K562 (cell line): ENCODE measurements around the gene SMYD2. TPM values are rescaled to one million over a fixed set of nuclear protein-coding genes. Genes with fewer than 3 reads are reported as not detected.

ENCODE experiments used
- BHLHE40 ChIP-seq: IDR thresholded peaks from 2 replicates; pipeline ENCODE4 v1.6.1; 2011; ENCODE audit warnings: low read length, improper control_type of control experiment
- CBFB ChIP-seq: sonication (generic); formaldehyde crosslinking; IDR thresholded peaks from 2 replicates; pipeline ENCODE4 v1.4.0; 2020; ENCODE audit warnings: mild to moderate bottlenecking, missing genetic modification reagents
- CBX3 ChIP-seq, 2 experiments: IDR thresholded peaks; 1 replicate in 1 of 2; 2 replicates in 1 of 2; pipeline ENCODE4 v1.6.1; 2012; ENCODE audit warnings: inconsistent platforms in 2 of 2, low read length in 2 of 2, borderline replicate concordance in 1 of 2, control low read depth in 1 of 2
- HDAC1 ChIP-seq, 2 experiments: fragments of 450-650 bp; IDR thresholded peaks; 2 replicates each; pipeline ENCODE4 v1.6.1; 2016 to 2017; ENCODE audit warnings: inconsistent platforms in 1 of 2, mild to moderate bottlenecking in 1 of 2, moderate library complexity in 1 of 2
- HDAC2 ChIP-seq: fragments of 450-650 bp; IDR thresholded peaks from 2 replicates; pipeline ENCODE4 v1.6.1; 2016; ENCODE audit warnings: mild to moderate bottlenecking
- HNRNPUL1 ChIP-seq: fragments of 200-400 bp; formaldehyde crosslinking; IDR thresholded peaks from 2 replicates; pipeline ENCODE4 v1.6.1; 2017; ENCODE audit warnings: low read length
- KDM5B ChIP-seq: fragments of 200-600 bp; sonication (generic); IDR thresholded peaks from 2 replicates; pipeline ENCODE4 v1.6.1; 2012; ENCODE audit warnings: low read depth, mild to moderate bottlenecking, moderate library complexity, low read length, control low read depth, inconsistent platforms; ENCODE audit not compliant: insufficient replicate concordance
- KLF13 ChIP-seq: fragments of 450-650 bp; IDR thresholded peaks from 2 replicates; pipeline ENCODE4 v1.6.1; 2016; ENCODE audit warnings: missing genetic modification characterization, low read depth, mild to moderate bottlenecking, missing compliant biosample characterization, moderate library complexity, borderline replicate concordance
- LCOR ChIP-seq: sonication (generic); formaldehyde crosslinking; IDR thresholded peaks from 2 replicates; pipeline ENCODE4 v1.8.0; 2022; ENCODE audit warnings: mild to moderate bottlenecking, missing genetic modification reagents
- NONO ChIP-seq, 2 experiments: fragments of 200-400 bp in 1 of 2; fragments of 450-650 bp in 1 of 2; formaldehyde crosslinking in 1 of 2; IDR thresholded peaks; 2 replicates each; pipeline ENCODE4 v1.6.1; 2017; ENCODE audit warnings: low read depth in 2 of 2, mild to moderate bottlenecking in 2 of 2, moderate library complexity in 2 of 2, low read length in 1 of 2
- NR2C2 ChIP-seq, 2 experiments: fragments of 200-800 bp in 1 of 2; sonication (Bioruptor generic) in 1 of 2; sonication (generic) in 1 of 2; formaldehyde crosslinking in 1 of 2; IDR thresholded peaks; 2 replicates each; pipeline versions ENCODE4 v1.6.1 to v1.8.0; 2016 to 2022; ENCODE audit warnings: mild to moderate bottlenecking in 1 of 2, missing compliant biosample characterization in 1 of 2, missing genetic modification characterization in 1 of 2, missing genetic modification reagents in 1 of 2
- POLR2G ChIP-seq: fragments of 200-400 bp; formaldehyde crosslinking; IDR thresholded peaks from 2 replicates; pipeline ENCODE4 v1.6.1; 2017; ENCODE audit warnings: low read depth, mild to moderate bottlenecking, antibody characterized with exemption, low read length, moderate library complexity
- PPARD ChIP-seq: fragments of 250-450 bp; sonication (Bioruptor Pico); IDR thresholded peaks from 2 replicates; pipeline ENCODE4 v1.8.0; 2022; ENCODE audit warnings: inconsistent platforms, mild to moderate bottlenecking, moderate library complexity
- RBBP5 ChIP-seq: fragments of 200-600 bp; sonication (generic); IDR thresholded peaks from 2 replicates; pipeline ENCODE4 v1.6.1; 2012; ENCODE audit warnings: borderline replicate concordance, mild to moderate bottlenecking, low read length, control low read depth, inconsistent platforms; ENCODE audit not compliant: insufficient read depth, poor library complexity, severe bottlenecking
- RCOR1 ChIP-seq, 2 experiments: IDR thresholded peaks; 2 replicates each; pipeline ENCODE4 v1.6.1; 2012; ENCODE audit warnings: low read depth in 2 of 2, low read length in 2 of 2, borderline replicate concordance in 1 of 2, improper control_type of control experiment in 1 of 2
- SAFB ChIP-seq: fragments of 200-400 bp; formaldehyde crosslinking; IDR thresholded peaks from 2 replicates; pipeline ENCODE4 v1.6.1; 2017; ENCODE audit warnings: low read depth, low read length, borderline replicate concordance
- SIN3A ChIP-seq, 2 experiments: fragments of 150-350 bp in 1 of 2; IDR thresholded peaks; 2 replicates each; pipeline ENCODE4 v1.6.1; 2011 to 2016; ENCODE audit warnings: borderline replicate concordance in 2 of 2, low read depth in 2 of 2, low read length in 2 of 2, mild to moderate bottlenecking in 2 of 2, moderate library complexity in 2 of 2; ENCODE audit not compliant: control insufficient read depth in 1 of 2
- SUPT5H ChIP-seq: fragments of 450-650 bp; IDR thresholded peaks from 2 replicates; pipeline ENCODE4 v1.6.1; 2016
- YY1 ChIP-seq, 3 experiments: IDR thresholded peaks; 2 replicates each; pipeline ENCODE4 v1.6.1; 2011; ENCODE audit warnings: low read length in 2 of 3, mild to moderate bottlenecking in 2 of 3, moderate library complexity in 2 of 3, borderline replicate concordance in 1 of 3, control low read depth in 1 of 3, low read depth in 1 of 3; ENCODE audit not compliant: insufficient read depth in 3 of 3, insufficient replicate concordance in 2 of 3, control insufficient read depth in 1 of 3, insufficient read length in 1 of 3; ENCODE audit errors: extremely low read depth in 1 of 3
- ZFX ChIP-seq: sonication (generic); formaldehyde crosslinking; IDR thresholded peaks from 2 replicates; pipeline ENCODE4 v1.8.0; 2022; ENCODE audit warnings: mild to moderate bottlenecking, missing genetic modification reagents, moderate library complexity
- polyA plus RNA-seq, 8 experiments: library from polyadenylated mRNA; depleted of rRNA in 4 of 8; stranded (reverse) in 5 of 8; unstranded in 3 of 8; fragments of >200 nt; fragmentation: Nextera tagmentation in 2 of 8; fragmentation: Illumina TruSeq in 1 of 8; extraction: Ambion mirVana in 2 of 8; extraction: Trizol in 1 of 8; gene quantifications; 2 replicates each; pipeline versions ENCODE4 v1.2.1 to v1.2.3, GENCODE V29; 2011 to 2014; ENCODE audit warnings: inconsistent platforms in 1 of 8, missing spikeins in 1 of 8
- total RNA-seq, 7 experiments: library from RNA; depleted of rRNA in 6 of 7; stranded (reverse); fragments of >200 nt in 6 of 7; fragmentation: Illumina TruSeq in 2 of 7; extraction: Trizol in 2 of 7; gene quantifications; 2 replicates each; pipeline versions ENCODE4 v1.2.1 to v1.2.3, GENCODE V29; 2011 to 2021; ENCODE audit warnings: low replicate concordance in 1 of 7
- TF ChIP-seq, protein P1 (sequence below): fragments of 250-450 bp; sonication (Bioruptor Pico); IDR thresholded peaks from 2 replicates; pipeline ENCODE4 v1.9.0; 2021; ENCODE audit warnings: mild to moderate bottlenecking, inconsistent platforms
- TF ChIP-seq, protein P2 (sequence below): fragments of 450-650 bp; formaldehyde crosslinking; IDR thresholded peaks from 2 replicates; pipeline ENCODE4 v1.4.0; 2020; ENCODE audit warnings: mild to moderate bottlenecking, moderate library complexity

Gene SMYD2
- total and polyA plus RNA-seq, 9 of the 15 experiments (the other 6 are each of a cell fraction or from before 2014, with no cell fraction given), result 13.8 to 81.3 (median 39.9) TPM

DNA sequence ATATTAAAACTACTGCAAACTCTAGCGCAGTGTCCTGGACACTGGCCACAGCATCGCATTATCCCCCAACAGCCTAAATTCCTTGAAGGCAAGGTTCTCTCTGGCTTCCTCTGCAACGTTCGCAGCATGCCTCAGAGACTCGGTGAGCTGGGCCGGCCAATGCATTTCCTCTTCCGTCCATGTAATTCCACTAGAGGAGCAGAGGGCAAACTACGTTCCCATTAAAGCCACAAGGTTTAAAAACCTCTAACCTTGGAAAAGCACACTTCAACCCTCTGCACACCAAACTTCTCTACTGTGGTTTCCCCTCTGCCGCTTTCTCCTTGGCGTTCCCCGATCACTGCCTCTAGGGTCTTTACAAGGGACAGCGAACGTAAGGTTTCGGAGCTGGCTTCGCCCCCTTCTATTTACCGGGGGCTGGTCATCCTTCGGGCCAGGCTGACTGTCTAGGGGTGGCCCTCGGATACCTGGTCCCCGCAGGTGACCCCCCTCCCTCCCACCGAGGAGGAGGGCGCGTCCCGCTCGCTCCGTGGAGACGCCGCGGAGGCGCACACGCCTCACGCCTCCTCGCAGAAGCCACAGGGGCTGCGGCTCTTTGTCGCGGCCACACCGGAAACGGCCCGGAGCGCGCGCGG is 456 bp upstream of the SMYD2 start (continued):
- TF ChIP-seq, protein P1, sequence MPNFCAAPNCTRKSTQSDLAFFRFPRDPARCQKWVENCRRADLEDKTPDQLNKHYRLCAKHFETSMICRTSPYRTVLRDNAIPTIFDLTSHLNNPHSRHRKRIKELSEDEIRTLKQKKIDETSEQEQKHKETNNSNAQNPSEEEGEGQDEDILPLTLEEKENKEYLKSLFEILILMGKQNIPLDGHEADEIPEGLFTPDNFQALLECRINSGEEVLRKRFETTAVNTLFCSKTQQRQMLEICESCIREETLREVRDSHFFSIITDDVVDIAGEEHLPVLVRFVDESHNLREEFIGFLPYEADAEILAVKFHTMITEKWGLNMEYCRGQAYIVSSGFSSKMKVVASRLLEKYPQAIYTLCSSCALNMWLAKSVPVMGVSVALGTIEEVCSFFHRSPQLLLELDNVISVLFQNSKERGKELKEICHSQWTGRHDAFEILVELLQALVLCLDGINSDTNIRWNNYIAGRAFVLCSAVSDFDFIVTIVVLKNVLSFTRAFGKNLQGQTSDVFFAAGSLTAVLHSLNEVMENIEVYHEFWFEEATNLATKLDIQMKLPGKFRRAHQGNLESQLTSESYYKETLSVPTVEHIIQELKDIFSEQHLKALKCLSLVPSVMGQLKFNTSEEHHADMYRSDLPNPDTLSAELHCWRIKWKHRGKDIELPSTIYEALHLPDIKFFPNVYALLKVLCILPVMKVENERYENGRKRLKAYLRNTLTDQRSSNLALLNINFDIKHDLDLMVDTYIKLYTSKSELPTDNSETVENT (CRISPR knock-in tag), result peak; percentile 30; the same call in 1 of the 2 replicates
- TF ChIP-seq PPARD (CRISPR knock-in tag) (no peak), SUPT5H (peak; percentile 54), KLF13 (tag) (no peak), POLR2G (0 out of 2 replicates have a peak, but pooled peaks have one; percentile 82), NR2C2 (CRISPR knock-in tag; IDR thresholded peaks at IDR 0.05) (no peak), NR2C2 (tag; IDR thresholded peaks at IDR 0.05) (no peak), RCOR1 (IDR thresholded peaks at IDR 0.05; ENCODE audit: borderline replicate concordance in 1 of 2, low read depth in 2 of 2, low read length in 2 of 2) (0 out of 4 replicates have a peak, but pooled peaks of 1 of the 2 experiments have one; percentile 12), RBBP5 (peak; percentile 78), SAFB (peak; percentile 72), CBX3 (IDR thresholded peaks at IDR 0.05; ENCODE audit: borderline replicate concordance in 1 of 2, low read length in 2 of 2) (no peak; a peak in 1 of 3 replicates), LCOR (CRISPR knock-in tag) (0 out of 2 replicates have a peak, but pooled peaks have one; percentile 3), BHLHE40 (peak; percentile 6; the same call in 1 of the 2 replicates), CBFB (CRISPR knock-in tag) (0 out of 2 replicates have a peak, but pooled peaks have one; percentile 60), KDM5B (peak; percentile 60), SIN3A (IDR thresholded peaks at IDR 0.05; ENCODE audit: borderline replicate concordance in 2 of 2, control insufficient read depth in 1 of 2, low read depth in 2 of 2, low read length in 2 of 2) (peak in 1 of 2 experiments; percentile 7; a peak in 1 of 4 replicates), HNRNPUL1 (no peak), YY1 (IDR thresholded peaks at IDR 0.05; ENCODE audit: borderline replicate concordance in 1 of 3, control insufficient read depth in 1 of 3, extremely low read depth in 1 of 3, insufficient read depth in 3 of 3, insufficient read length in 1 of 3, insufficient replicate concordance in 2 of 3, low read depth in 1 of 3, low read length in 2 of 3) (peak in 2 of 3 experiments; percentile 5 to 9), HDAC2 (0 out of 2 replicates have a peak, but pooled peaks have one; percentile 39), HDAC1 (IDR thresholded peaks at IDR 0.05) (peak in 1 of 2 experiments; percentile 39; a peak in 1 of 4 replicates), ZFX (CRISPR knock-in tag) (peak; percentile 6; the same call in 1 of the 2 replicates), NONO (IDR thresholded peaks at IDR 0.05; ENCODE audit: low read depth in 2 of 2, low read length in 1 of 2) (0 out of 4 replicates have a peak, but pooled peaks of 1 of the 2 experiments have one; percentile 36)
- TF ChIP-seq, protein P2, sequence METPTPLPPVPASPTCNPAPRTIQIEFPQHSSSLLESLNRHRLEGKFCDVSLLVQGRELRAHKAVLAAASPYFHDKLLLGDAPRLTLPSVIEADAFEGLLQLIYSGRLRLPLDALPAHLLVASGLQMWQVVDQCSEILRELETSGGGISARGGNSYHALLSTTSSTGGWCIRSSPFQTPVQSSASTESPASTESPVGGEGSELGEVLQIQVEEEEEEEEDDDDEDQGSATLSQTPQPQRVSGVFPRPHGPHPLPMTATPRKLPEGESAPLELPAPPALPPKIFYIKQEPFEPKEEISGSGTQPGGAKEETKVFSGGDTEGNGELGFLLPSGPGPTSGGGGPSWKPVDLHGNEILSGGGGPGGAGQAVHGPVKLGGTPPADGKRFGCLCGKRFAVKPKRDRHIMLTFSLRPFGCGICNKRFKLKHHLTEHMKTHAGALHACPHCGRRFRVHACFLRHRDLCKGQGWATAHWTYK, result 0 out of 2 replicates have a peak, but pooled peaks have one; percentile 9
